GM19240 (cell line): Measurements from ENCODE around the gene CST7.

Experiments used
- DNase-seq: peaks from one replicate; pipeline ENCODE4 v3.0.0; 2011; ENCODE audit warnings: low spot score; ENCODE audit not compliant: insufficient read length

Gene CST7

GRCh38 chr20:25003002-25003401, 53.9 kb downstream of the CST7 start:
- no peak for DNase-seq

- DNase-seq: no peak
These were observed 56.2 kb downstream of the CST7 start for GRCh38 chr20:25005220-25005619.

- no peak for DNase-seq
These were observed 56.6 kb downstream of the CST7 start for GRCh38 chr20:25005661-25006060.

DNA sequence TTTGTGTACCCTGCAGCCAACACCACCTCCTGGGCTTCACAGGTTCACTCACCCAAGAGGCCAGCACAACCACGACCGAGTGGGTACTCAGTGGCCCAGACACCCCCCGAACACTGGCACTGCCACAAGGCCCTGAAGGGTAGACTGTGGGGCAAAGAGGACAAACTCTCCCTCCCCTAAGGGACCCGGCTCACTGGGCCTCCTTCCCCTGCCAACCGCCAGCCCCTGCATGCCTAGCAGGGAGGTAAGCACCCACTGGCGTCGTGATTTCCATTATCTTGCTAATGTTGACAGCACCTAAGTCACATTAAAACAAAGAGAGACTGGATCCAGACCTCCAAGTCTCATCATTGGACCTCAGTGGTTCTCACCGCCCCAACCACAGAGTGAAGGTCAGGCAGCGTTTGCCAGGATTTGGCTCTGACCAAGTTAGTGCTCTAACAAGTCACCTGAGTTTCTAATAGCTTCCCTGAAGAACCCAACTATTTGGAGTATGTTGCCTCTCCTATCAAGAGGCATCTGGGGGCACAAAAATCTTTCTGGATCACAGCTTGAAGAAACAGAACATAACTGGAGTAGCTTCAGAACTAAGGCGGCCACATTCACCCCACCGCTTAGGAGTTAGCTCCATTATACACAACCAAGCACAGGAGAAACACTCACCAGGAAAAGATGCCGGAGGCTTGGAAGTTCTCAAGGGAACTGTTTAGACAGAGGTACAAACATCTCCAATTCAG, 57.5 kb downstream of the CST7 start:
- DNase-seq: no peak

DNA sequence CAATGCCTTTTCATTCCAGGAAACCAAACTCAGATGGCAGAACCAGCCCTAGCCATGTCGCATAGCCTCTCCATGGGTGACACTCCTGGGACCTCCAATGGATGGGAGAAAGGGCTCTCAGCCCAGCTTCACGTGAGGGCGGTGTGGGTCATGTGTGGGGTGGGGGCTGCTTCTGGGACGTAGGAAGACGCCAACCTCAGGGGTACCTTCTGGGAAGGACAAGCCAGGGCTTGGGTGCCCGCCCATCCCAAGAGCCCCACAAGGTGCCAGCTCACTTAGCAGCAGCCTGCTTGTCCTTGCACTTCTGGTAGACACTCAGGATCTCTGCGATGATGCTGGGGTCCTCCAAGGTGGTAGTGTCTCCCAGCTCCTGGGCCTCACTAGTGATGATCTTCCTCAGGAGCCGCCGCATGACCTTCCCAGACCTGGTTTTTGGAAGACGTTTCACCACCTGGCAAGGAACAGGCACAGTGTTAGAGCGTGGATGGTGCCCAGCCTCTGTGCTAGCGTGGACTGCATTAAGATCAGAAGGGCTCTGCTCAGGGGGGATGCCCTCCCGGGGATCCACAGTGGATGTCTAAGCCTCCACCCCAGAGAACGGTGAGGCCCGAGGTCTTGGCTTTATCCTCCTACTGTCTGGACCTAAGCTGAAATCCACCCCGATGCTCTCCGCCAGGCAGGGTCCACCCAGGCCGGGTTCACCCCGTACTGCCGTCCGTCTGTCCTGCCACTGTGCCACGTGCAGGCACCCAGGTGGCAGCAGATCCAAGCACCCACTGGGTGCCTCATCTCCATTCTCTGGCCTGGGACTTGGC, 58.6 kb downstream of the CST7 start:
- no peak for DNase-seq

GRCh38 chr20:25008388-25009217, 59.5 kb downstream of the CST7 start:
- DNase-seq: no peak
